H7 (cell line): ENCODE data around the gene SYNJ2. TPM values are rescaled to one million over a fixed set of nuclear protein-coding genes. Genes with fewer than 3 reads are reported as not detected.
"Not testable (repeated sequence)": the region's sequence is repeated elsewhere in the genome, so short reads cannot be mapped to it uniquely, and the experiment has no call there.

ENCODE experiments used
- DNase-seq: peaks from one replicate; pipeline ENCODE4 v3.0.0; 2012
- H3K27me3 ChIP-seq: 2 replicates; pipeline ENCODE4 v1.6.0; 2011; ENCODE audit warnings: mild to moderate bottlenecking, low read length; ENCODE audit not compliant: control insufficient read depth, insufficient read depth
- H3K36me3 ChIP-seq: replicated peaks from 2 replicates; pipeline ENCODE4 v1.5.1; 2011; ENCODE audit warnings: low read length; ENCODE audit not compliant: control insufficient read depth, insufficient read depth
- H3K4me3 ChIP-seq: 2 replicates; pipeline ENCODE4 v1.5.1; 2011; ENCODE audit warnings: low read depth, mild to moderate bottlenecking, control low read depth, low read length, moderate library complexity; ENCODE audit not compliant: insufficient read depth
- total RNA-seq: library from RNA; depleted of rRNA; stranded (reverse); fragments of >200 nt; shearing (Covaris generic); gene quantifications from 2 replicates; pipeline ENCODE4 v1.2.3, GENCODE V29; 2014

SYNJ2 gene
- total RNA-seq, 1 experiment from 2014 or later, result 10.7 TPM

DNA sequence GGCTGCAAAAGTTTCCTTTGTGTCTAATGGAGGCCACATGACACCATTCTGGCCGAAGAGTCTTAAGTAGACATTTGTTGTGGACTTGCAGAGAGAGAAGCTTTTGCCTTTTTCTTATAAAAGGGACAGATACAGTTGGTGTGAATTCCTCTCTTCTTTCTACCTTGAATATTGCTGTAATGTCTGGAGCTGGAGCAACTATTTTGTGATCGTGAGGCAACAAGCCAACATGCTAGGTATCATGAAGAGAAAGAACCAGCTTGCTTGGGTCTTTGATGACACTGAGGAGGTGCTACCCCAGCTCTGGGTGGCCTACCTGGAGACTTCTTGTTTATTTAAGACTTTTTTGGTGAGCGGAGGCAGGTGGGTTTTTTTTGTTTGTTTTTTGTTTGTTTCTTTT is 16.3 kb upstream of the SYNJ2 start:
- H3K4me3 ChIP-seq, result no peak overlapping the region
- H3K36me3 ChIP-seq, result no peaks in the 10 kb centered on the region
- no peak for DNase-seq
- H3K27me3 ChIP-seq, result no peaks in the 10 kb centered on the region

- Histone ChIP-seq H3K36me3 (no peaks in the 10 kb centered on the region), H3K27me3 (no peaks in the 10 kb centered on the region), H3K4me3 (no peak overlapping the region)
- DNase-seq, result peak; percentile 60
These were observed 15.1 kb upstream of the SYNJ2 start for GRCh38 chr6:157966589-157966977.

- no peaks in the 10 kb centered on the region for H3K27me3 ChIP-seq
- H3K36me3 ChIP-seq, result no peaks in the 10 kb centered on the region
- DNase-seq, result peak; percentile 65
- no peak overlapping the region for H3K4me3 ChIP-seq
These were observed 14.6 kb upstream of the SYNJ2 start for GRCh38 chr6:157967020-157967419.

DNA sequence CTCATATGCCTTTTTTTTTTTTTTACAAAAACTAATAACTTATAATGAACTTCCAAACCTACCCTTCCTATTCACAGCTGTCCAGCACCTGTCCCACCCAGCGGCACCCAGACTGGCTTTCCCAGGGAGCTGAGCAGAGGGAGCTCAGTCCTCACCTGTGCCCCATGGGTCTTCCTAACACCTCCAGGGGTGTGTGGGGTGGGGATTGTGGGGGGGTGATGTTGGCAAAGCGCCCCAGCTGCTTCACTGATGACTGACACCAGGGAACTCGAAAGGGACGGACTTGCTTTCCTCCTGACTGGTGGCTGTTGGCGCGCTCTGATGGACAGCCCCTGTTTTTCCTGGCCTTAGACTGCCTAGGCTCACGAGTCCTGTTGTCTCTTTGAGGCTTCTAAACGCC is 14.2 kb upstream of the SYNJ2 start:
- DNase-seq, result peak; percentile 13
- no peaks in the 10 kb centered on the region for H3K36me3 ChIP-seq

GRCh38 chr6:157972177-157972576 is 9.5 kb upstream of the SYNJ2 start:
- DNase-seq, H3K4me3 ChIP-seq, H3K36me3 ChIP-seq, H3K27me3 ChIP-seq: not testable (repeated sequence)

More for the DNA sequence above, 14.2 kb upstream of the SYNJ2 start:
- Histone ChIP-seq H3K4me3 (no peak overlapping the region), H3K27me3 (no peaks in the 10 kb centered on the region)

DNA sequence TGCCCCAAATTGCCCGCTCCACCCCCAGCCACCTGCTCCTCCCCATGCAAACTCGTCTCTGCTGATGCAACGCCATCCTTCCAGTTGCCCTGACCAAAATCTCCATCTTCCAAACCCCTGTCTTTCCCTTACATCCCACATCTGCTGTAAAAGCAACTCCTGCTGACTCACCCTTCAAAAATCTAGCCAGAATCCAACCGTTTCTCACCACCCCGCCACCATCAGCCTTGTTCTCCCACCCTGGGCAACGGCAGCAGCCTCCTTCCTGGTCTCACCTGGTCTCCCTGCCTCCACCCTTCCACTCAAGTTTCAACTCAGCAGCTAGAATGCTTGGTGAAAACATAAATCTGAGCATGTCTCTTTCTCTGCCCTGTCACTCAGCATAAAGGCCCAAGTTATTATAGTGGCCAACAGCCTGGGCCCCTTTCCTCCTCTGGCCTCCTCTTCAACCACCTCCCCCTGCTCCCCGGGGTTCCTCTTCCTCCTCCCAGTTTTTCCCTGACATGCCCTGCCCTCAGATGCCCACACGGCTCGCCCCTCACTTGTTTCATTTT is 7.2 kb upstream of the SYNJ2 start:
- Histone ChIP-seq H3K36me3 (no peaks in the 10 kb centered on the region), H3K27me3 (no peaks in the 10 kb centered on the region; the same call in 1 of the 2 replicates), H3K4me3 (no peak overlapping the region)
- DNase-seq, result no peak

DNA sequence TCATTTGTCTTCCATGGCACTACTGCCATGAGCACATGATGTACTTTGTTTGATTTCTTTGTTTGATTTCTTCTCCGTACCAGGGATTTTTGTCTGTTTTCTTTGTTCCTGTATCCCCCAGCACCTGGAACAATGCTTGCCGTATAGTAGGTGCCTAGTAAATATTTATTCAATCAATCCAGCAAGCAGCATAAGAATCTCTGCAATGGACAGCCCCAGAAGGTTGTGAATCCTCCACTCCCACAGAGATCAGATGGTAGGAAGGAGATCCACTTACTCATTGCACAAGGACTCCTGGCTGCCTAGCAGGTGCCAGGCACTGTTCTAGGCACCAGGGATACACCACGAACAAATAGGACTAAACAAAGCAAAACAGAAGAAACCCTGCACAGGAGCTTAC is 6.7 kb upstream of the SYNJ2 start:
- H3K27me3 ChIP-seq, result no peaks in the 10 kb centered on the region; the same call in 1 of the 2 replicates
- no peak for DNase-seq
- no peak overlapping the region for H3K4me3 ChIP-seq
- H3K36me3 ChIP-seq, result no peaks in the 10 kb centered on the region

GRCh38 chr6:157975456-157975855 is 6.2 kb upstream of the SYNJ2 start:
- H3K36me3 ChIP-seq, result no peaks in the 10 kb centered on the region
- H3K27me3 ChIP-seq, result peaks cover under 1% of the 10 kb centered on the region; the same call in 1 of the 2 replicates
- no peak overlapping the region for H3K4me3 ChIP-seq
- DNase-seq, result no peak

DNA sequence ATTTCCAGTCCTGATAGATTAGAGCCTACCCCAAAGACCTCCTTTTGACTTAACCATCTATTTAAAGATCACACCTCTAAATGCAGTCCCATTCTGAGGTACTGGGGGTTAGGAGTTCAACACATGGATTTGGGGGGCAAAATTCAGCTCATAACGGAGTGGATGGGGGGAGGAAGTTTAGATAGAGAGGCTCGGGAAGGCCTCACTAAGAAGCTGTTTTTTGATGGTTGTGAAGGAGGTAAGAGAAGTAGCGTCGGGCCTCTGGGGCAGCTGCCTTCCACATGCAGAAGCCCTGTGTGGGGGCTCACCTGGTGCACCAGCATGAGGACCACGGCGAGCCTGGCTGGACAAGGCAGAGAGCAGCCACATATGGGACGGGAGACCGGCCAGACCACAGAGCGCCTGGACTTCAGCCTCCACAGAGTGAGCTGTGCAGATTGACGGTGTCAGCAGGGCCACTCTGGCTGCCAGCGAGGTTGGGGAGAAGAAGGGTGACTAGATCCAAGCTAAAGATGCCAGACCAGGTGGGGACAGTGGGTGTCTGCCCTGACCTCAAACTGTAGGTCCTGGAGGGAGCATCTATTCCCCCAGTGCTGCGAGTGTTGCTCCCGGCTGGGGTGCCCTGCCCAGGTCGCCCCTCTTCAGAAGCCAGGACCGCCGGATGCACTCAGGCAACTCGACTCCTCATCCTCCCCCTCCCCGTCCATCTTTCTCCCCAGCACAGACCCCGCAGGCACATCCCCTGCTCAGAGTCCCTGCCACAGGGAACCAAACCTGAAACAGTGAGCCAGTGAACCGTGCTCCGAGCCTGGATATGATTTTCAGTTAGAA is 5.1 kb upstream of the SYNJ2 start:
- H3K27me3 ChIP-seq, result peaks cover 9% of the 10 kb centered on the region
- H3K36me3 ChIP-seq, result no peaks in the 10 kb centered on the region

GRCh38 chr6:157977176-157977804 is 4.4 kb upstream of the SYNJ2 start:
- Histone ChIP-seq H3K27me3 (peaks cover 9% of the 10 kb centered on the region), H3K36me3 (no peaks in the 10 kb centered on the region), H3K4me3 (no peak overlapping the region)
- DNase-seq, result no peak

More for the DNA sequence above, 5.1 kb upstream of the SYNJ2 start:
- DNase-seq, result no peak
- no peak overlapping the region for H3K4me3 ChIP-seq

DNA sequence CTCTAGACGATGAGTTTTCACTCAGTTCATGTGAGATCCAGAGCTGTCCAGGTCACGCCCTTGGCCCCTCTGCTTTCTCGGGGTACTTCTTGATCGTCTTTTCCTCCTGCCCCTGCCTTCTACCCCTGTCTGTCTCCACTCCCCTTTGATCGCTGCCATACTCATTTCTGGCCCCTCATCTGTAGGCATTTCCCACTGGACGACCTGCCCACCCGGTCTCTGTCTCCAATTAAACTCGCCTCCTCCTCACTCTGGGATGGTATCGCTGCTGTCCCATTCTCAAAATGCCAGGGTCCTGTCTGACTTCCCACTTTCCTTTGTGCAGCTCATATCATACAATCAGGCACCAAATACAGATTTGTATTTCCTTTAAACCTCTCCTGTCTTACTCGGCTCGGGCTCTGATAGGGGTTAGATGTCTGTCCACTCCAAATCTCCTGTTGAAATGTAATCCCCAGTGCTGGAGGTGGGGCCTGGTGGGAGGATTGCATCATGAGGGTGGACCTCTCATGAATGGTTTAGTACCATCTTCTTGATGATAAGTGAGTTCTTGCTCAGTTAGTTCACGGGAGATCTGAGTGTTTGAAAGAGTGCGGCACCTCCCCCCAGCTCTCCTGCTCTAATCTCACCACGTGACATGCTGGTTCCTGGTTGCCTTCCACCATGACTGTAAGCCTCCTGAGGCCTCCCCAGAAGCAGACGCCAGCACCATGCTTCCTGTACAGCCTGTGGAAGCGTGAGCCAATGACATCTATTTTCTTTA is 3.5 kb upstream of the SYNJ2 start:
- no peaks in the 10 kb centered on the region for H3K36me3 ChIP-seq
- no peak overlapping the region for H3K4me3 ChIP-seq
- no peak for DNase-seq
- H3K27me3 ChIP-seq, result peaks cover 9% of the 10 kb centered on the region

DNA sequence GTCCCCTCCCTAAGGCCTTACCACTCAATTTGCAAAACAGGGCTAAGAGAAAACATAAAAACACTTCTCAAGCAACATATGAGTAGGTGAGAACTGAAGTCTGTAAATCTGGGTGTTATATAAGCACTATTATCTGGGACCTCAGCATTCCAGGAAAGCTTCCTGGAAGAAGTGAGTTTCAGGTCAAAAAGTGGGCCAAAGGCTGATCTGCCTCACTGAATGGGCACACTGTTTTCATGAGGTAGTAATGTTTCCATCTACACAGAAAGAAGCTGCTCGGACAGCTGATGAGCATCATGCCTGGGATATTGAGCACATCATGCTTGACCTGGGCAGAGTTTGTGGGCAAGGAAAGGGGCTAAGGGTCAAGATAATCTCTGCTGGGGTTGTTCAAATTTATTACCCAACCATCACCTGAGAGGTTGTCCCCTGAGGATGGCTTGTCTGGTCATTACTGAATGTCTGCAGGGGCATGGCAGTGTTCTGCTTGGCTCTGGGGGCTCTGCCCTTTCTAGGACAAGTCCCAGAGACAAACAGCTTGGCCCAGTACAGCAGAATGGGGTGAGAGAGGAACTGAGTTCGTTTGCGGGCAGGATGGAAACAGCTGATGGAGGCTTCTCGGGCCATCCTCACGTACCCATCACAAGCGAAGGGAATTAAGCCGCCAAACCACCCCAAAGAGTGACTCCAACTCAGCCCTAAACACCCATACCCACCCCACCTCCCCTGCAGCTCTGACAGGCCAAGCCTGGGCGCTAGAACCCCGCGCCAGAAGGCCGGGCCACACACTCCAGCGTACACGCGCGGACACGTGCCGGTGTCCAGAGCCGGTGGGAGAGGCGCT is 1.2 kb upstream of the SYNJ2 start:
- Histone ChIP-seq H3K36me3 (no peaks in the 10 kb centered on the region), H3K27me3 (peaks cover 9% of the 10 kb centered on the region), H3K4me3 (peak overlapping the region; percentile 75)
- DNase-seq, result no peak

DNA sequence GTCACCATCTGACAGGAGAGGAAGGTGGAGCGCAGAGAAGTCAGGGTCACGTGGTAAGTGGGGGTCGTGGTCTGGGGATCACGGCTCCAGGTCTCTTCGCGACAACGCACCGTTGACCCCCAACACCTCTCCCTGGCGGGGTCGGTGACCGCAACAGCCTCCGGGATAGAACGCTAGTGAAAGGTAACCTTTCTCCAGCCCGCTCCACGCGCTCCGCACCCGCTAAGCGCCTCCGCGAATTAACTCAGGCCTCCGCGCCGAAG is 600 bp upstream of the SYNJ2 start:
- peaks cover 9% of the 10 kb centered on the region for H3K27me3 ChIP-seq
- peak overlapping the region; percentile 75 for H3K4me3 ChIP-seq
- no peaks in the 10 kb centered on the region for H3K36me3 ChIP-seq
- peak; percentile 75 for DNase-seq

- peak; percentile 90 for DNase-seq
- Histone ChIP-seq H3K4me3 (peak overlapping the region; percentile 75), H3K36me3 (no peaks in the 10 kb centered on the region), H3K27me3 (peaks cover 9% of the 10 kb centered on the region)
These were observed 469 bp downstream of the SYNJ2 start for GRCh38 chr6:157982102-157982562.
